Measurements from ENCODE around the gene MTERF4. TPM values are rescaled to one million over a fixed set of nuclear protein-coding genes. Genes with fewer than 3 reads are reported as not detected.

Gene MTERF4
- polyA plus RNA-seq, 1 experiment: 32.0 TPM

DNA sequence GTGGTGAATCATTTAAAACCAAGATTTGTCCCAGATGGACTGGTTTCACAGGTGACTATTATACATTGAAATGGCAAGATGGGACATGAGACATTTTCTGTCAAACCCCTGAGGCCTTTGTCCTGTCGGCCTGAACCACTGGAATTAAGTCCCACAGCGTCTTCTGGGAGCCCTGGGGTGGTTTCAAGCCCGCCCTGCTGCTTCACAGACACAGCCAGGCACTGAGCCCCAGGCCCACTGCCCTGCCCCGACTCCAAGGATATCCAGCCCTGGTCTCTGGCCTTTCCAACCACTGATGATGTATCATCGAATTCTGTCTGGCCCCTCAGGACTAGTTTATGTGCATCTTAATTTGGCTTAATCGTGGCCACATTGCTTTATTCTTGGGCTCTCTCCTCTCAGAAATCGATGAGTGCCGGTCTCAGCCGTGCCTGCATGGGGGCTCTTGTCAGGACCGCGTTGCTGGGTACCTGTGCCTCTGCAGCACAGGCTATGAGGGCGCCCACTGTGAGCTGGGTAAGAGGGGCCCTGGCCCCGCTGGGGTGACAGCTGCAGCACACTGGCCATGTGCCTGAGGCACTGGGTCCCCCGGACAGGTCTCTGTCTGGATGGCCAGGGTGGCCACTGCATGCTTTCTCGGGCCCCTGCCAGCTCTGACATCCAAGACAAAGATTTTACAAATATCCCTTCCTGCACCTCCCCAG is 39.5 kb downstream of the MTERF4 start:
- CTCF ChIA-PET: no interaction called here
- Histone ChIP-seq H3K27me3 (ENCODE audit: control insufficient read depth, insufficient read depth, low read length) (no peaks in the 10 kb centered on the region), H3K4me3 (ENCODE audit: low read depth, low read length) (no peak overlapping the region), H3K36me3 (ENCODE audit: control insufficient read depth, insufficient read depth, low read length) (no peaks in the 10 kb centered on the region)
- DNase-seq (ENCODE audit: low read depth): no peak
- TF ChIP-seq, protein P1, sequence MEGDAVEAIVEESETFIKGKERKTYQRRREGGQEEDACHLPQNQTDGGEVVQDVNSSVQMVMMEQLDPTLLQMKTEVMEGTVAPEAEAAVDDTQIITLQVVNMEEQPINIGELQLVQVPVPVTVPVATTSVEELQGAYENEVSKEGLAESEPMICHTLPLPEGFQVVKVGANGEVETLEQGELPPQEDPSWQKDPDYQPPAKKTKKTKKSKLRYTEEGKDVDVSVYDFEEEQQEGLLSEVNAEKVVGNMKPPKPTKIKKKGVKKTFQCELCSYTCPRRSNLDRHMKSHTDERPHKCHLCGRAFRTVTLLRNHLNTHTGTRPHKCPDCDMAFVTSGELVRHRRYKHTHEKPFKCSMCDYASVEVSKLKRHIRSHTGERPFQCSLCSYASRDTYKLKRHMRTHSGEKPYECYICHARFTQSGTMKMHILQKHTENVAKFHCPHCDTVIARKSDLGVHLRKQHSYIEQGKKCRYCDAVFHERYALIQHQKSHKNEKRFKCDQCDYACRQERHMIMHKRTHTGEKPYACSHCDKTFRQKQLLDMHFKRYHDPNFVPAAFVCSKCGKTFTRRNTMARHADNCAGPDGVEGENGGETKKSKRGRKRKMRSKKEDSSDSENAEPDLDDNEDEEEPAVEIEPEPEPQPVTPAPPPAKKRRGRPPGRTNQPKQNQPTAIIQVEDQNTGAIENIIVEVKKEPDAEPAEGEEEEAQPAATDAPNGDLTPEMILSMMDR (IDR thresholded peaks at IDR 0.05; ENCODE audit: insufficient read depth, low read depth, low read length): no peak
- POLR2A ChIA-PET: no interaction called here

DNA sequence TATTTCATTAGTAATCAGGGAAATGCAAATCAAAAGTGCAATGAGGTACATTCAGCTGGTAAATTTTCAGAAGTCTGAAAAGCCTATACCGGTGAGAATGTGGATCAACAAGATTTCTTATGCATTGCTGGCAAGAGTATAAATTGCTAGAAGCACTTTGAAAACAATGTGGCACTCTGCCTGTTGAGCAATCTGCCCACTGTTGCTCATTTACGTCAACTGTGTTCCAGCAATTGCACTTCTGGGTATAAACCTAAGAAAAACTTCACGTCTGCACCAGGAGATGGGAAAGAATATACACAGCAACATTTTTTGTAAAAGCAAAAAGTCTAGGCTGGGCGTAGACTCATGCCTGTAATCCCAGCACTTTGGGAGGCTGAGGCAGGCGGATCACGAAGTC is 40.8 kb downstream of the MTERF4 start:
- DNase-seq (ENCODE audit: low read depth): no peak
- Histone ChIP-seq H3K27me3 (ENCODE audit: control insufficient read depth, insufficient read depth, low read length) (no peaks in the 10 kb centered on the region), H3K36me3 (ENCODE audit: control insufficient read depth, insufficient read depth, low read length) (no peaks in the 10 kb centered on the region), H3K4me3 (ENCODE audit: low read depth, low read length) (no peak overlapping the region)
- TF ChIP-seq, protein P1 (IDR thresholded peaks at IDR 0.05; ENCODE audit: insufficient read depth, low read depth, low read length): no peak
- ChIA-PET POLR2A (no interaction called here), CTCF (interaction anchor here (0.5 to 2.8 kb wide), 4 partner anchors 17 to 181 kb away, joined by 3 to 12 read pairs (median 4); no protein-coding TSS in a partner anchor)

DNA sequence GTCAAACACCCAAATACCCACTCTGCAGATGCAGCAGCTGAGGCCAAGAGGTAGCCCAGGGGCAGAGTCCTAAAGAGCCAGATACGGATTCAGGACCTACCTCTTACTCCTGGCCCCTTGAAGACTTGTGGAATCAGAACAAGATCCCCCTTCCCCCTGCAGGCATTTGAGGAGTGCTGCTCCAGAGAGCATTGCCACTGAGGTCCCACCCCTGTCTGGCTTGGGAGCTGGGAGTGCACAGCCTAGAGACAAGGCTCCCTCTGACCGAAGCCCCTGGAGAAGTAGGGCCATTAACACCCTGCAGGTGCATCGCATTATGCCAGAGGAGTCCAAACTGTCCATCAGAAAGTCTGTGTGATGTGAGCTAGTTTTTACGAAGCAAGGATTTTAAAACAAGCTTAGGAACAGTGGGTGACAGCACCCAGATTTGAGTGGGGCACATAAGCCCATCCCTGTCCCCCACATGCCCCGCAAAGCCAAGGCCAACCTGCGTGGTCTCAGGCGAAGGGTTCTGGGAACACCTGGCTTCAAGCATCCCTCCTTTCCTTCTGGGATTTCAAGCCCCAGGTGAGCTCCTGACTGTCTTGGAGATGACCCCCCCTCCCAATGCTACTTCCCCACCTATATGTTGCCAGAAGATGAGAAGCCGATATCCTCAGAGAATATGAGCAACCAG is 48.4 kb downstream of the MTERF4 start:
- H3K27me3 ChIP-seq (ENCODE audit: control insufficient read depth, insufficient read depth, low read length): no peaks in the 10 kb centered on the region
- ChIA-PET POLR2A (no interaction called here), CTCF (no interaction called here)
- DNase-seq (ENCODE audit: low read depth): no peak
- TF ChIP-seq, protein P1 (IDR thresholded peaks at IDR 0.05; ENCODE audit: insufficient read depth, low read depth, low read length): no peak
- H3K4me3 ChIP-seq (ENCODE audit: low read depth, low read length): no peak overlapping the region
- H3K36me3 ChIP-seq (ENCODE audit: control insufficient read depth, insufficient read depth, low read length): no peaks in the 10 kb centered on the region; the same call in 1 of the 2 replicates

DNA sequence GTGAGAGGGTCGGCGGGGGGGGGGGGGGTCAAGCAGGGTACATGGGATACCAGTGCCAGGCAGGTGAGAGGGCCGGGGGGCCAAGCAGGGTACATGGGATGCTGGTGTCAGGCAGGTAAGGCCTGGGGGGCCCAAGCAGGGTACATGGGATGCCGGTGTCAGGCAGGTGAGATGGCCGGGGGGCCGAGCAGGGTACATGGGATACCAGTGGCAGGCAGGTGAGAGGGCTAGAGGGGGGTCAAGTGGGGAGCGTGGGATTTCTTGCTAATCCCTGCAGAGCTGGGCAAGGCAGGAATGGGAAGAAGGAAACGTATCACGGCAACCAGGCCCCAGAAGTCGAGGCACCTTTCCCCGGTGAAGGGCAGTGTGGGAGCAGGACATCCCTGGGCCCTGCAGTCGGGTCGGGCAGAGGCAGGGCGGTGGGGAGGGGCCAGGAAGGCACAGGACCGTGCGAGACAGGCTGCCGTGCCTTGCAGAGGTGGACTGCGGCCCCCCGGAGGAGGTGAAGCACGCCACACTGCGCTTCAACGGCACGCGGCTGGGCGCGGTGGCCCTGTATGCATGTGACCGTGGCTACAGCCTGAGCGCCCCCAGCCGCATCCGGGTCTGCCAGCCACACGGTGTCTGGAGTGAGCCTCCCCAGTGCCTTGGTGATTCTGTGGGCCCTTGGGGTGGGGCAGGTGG is 49.3 kb downstream of the MTERF4 start:
- POLR2A ChIA-PET: no interaction called here

More for the DNA sequence above, 49.3 kb downstream of the MTERF4 start:
- H3K36me3 ChIP-seq (ENCODE audit: control insufficient read depth, insufficient read depth, low read length): no peaks in the 10 kb centered on the region; the same call in 1 of the 2 replicates
- DNase-seq (ENCODE audit: low read depth): no peak
- H3K27me3 ChIP-seq (ENCODE audit: control insufficient read depth, insufficient read depth, low read length): no peaks in the 10 kb centered on the region
- CTCF ChIA-PET: no interaction called here
- TF ChIP-seq, protein P1 (IDR thresholded peaks at IDR 0.05; ENCODE audit: insufficient read depth, low read depth, low read length): no peak
- no peak overlapping the region for H3K4me3 ChIP-seq (ENCODE audit: low read depth, low read length)
